ENCODE measurements around the gene WNT1.

Gene WNT1

DNA sequence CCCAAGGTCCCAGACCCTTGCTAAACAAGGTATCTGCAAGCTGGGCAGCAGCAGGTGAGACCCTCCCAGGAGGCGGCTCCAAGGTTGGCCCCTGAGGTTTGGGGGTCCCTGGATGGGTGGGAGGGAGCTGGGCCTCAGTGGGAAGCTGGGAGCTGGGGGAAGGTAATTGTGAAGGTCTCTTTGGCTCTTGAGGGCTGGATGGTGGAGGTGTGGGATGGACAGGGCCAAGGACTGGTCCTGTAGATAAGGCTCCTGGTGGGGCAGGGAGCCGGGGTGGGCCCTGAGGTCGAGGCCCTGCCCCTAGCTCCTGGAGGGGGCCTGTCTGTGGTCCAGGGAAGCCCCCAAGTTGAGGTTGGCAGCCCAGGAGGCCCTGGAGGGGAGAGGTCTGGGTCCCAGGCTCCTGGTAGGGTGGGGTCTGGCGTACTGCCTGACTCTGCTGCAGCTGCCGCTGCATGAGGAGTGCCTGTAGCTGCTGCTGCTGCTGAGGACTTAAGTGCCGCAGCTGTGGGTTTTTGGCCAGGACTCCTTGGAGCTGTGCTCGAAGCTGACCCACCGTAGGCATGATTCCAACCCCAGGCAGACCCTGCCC is 53.5 kb downstream of the WNT1 start:
- no peak for TF ChIP-seq CTCF (conservative IDR thresholded peaks at IDR 0.05; ENCODE audit: control insufficient read depth, insufficient read depth, low read depth, low read length)
- no peak overlapping the region for H3K4me3 ChIP-seq (ENCODE audit: control insufficient read depth, low read depth, low read length)
- no peak for DNase-seq (ENCODE audit: low read depth)

Measured in fibroblast of mammary gland (primary cell).